SJSA1 (cell line): ENCODE data around the gene KIAA1586. TPM values are rescaled to one million over a fixed set of nuclear protein-coding genes. Genes with fewer than 3 reads are reported as not detected.
"Not testable (repeated sequence)": the region's sequence is repeated elsewhere in the genome, so short reads cannot be mapped to it uniquely, and the experiment has no call there.

Experiments
- DNase-seq, 2 experiments: peaks; one replicate each; pipeline ENCODE4 v3.0.0-alpha.2; 2015 to 2020; ENCODE audit warnings: low spot score in 2 of 2, low read depth in 1 of 2
- H3K27ac ChIP-seq: fragments of 250-450 bp; sonication (Bioruptor Pico); 2 replicates; pipeline ENCODE4 v1.5.1; 2020; ENCODE audit warnings: mild to moderate bottlenecking, moderate library complexity
- H3K27me3 ChIP-seq: fragments of 250-450 bp; sonication (Bioruptor Pico); replicated peaks from 2 replicates; pipeline ENCODE4 v1.5.1; 2020; ENCODE audit warnings: mild to moderate bottlenecking, moderate library complexity
- H3K36me3 ChIP-seq: fragments of 250-450 bp; sonication (Bioruptor Pico); 2 replicates; pipeline ENCODE4 v1.5.1; 2020; ENCODE audit warnings: mild to moderate bottlenecking
- H3K4me1 ChIP-seq: fragments of 250-450 bp; sonication (Bioruptor Pico); replicated peaks from 2 replicates; pipeline ENCODE4 v1.6.1; 2021; ENCODE audit warnings: mild to moderate bottlenecking
- H3K4me3 ChIP-seq: fragments of 250-450 bp; sonication (Bioruptor Pico); 2 replicates; pipeline ENCODE4 v1.5.1; 2020; ENCODE audit warnings: mild to moderate bottlenecking
- H3K9me3 ChIP-seq: fragments of 250-450 bp; sonication (Bioruptor Pico); replicated peaks from 2 replicates; pipeline ENCODE4 v1.5.1; 2020; ENCODE audit warnings: mild to moderate bottlenecking
- total RNA-seq: library from RNA; depleted of rRNA; stranded (reverse); fragments of >200 nt; shearing (Covaris generic); gene quantifications from 2 replicates; pipeline ENCODE4 v1.2.3, GENCODE V29; 2014

The KIAA1586 gene
- total RNA-seq, 1 experiment from 2014 or later = 22.8 TPM

DNA sequence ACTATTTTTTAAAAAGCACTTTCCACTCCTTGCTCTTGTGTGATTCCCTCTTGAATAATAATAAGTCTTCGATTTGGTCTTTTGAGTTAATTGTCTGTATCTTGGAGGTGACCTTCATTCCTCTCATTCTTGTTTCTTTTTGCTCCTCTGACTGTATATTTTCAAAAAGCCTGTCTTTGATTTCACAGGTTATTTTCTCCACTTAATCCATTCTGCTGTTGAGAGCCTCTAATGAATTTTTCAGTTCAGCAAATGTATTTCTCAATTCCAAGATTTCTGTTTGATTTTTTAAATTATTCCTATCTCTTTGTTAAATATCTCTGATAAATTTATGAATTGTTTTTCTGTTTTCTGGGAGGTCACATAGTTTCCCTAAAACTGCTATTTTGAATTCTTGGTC is 21.7 kb upstream of the KIAA1586 start:
- no peaks in the 10 kb centered on the region for H3K9me3 ChIP-seq
- H3K27ac ChIP-seq = no peak overlapping the region
- no peak for DNase-seq
- H3K4me3 ChIP-seq = no peak overlapping the region
- H3K27me3 ChIP-seq = no peaks in the 10 kb centered on the region
- H3K4me1 ChIP-seq = no peaks in the 10 kb centered on the region
- no peaks in the 10 kb centered on the region for H3K36me3 ChIP-seq

DNA sequence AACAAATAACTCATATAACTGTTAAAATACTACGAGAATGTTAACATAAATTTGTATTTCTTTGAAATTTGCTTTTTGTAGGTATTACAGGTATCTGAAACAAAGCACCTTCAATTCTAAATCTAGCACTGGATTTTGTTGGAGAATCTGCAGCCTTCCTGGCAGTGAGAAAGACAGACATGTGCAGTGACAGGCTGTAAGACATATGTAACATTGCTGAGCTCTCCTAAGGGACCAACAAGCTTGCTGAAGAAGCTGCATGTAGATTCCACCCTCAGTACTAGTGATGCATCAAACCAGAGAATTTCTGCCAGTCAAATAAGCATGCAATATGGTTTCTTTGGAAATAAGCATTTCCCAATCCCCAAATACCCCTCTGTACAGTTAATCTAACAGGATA is 20.5 kb upstream of the KIAA1586 start:
- no peaks in the 10 kb centered on the region for H3K4me1 ChIP-seq
- H3K9me3 ChIP-seq = no peaks in the 10 kb centered on the region
- no peaks in the 10 kb centered on the region for H3K36me3 ChIP-seq
- no peaks in the 10 kb centered on the region for H3K27me3 ChIP-seq
- no peak overlapping the region for H3K27ac ChIP-seq
- DNase-seq = no peak
- H3K4me3 ChIP-seq = no peak overlapping the region

DNA sequence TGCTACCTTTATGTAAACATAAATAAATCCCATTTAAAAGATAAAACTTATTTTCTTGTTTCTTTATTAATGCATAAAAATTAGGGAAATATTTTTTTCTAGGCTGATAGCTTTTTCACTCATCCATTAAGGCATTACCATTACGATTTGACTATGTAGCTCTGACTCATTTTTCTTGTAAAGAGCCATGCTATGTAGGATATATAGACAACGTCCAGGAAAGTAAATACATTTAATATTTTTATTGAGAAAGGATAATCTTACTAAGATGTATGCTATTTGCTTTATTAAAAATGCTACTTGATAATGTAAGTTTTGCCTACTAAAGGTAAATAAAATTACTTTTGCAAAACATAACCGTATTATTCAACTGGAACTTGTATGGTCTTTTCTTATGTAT is 19.2 kb upstream of the KIAA1586 start:
- H3K36me3 ChIP-seq = no peaks in the 10 kb centered on the region
- no peak overlapping the region for H3K4me3 ChIP-seq
- H3K4me1 ChIP-seq = no peaks in the 10 kb centered on the region
- H3K9me3 ChIP-seq = no peaks in the 10 kb centered on the region
- no peak for DNase-seq
- no peaks in the 10 kb centered on the region for H3K27me3 ChIP-seq
- no peak overlapping the region for H3K27ac ChIP-seq

DNA sequence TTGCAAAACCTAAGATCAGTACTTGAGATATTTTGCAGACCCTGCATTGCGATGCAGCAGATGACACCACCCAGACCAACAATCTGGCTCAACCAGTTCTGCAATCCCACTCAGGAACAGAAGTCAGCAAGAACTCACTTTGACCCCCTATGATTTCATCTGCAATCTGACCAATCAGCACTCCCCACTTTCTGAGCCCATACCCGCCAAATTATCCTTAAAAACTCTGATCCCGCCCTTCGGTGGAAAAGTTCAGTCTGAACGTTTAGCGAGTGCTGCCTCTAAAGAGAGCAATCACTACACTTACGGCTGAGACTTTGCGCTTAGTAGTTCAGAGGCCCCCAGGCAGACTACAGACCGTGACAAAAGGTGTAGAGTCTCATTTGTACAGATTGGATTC is 17.3 kb upstream of the KIAA1586 start:
- no peak overlapping the region for H3K27ac ChIP-seq
- DNase-seq = no peak
- no peaks in the 10 kb centered on the region for H3K4me1 ChIP-seq
- no peak overlapping the region for H3K4me3 ChIP-seq
- no peaks in the 10 kb centered on the region for H3K27me3 ChIP-seq
- H3K36me3 ChIP-seq = no peaks in the 10 kb centered on the region
- no peaks in the 10 kb centered on the region for H3K9me3 ChIP-seq

GRCh38 chr6:57033228-57033627 is 13.3 kb upstream of the KIAA1586 start:
- DNase-seq = no peak

GRCh38 chr6:57035549-57035948 is 10.9 kb upstream of the KIAA1586 start:
- Histone ChIP-seq H3K9me3 (no peaks in the 10 kb centered on the region), H3K27ac (no peak overlapping the region), H3K4me1 (no peaks in the 10 kb centered on the region), H3K36me3 (no peaks in the 10 kb centered on the region), H3K27me3 (no peaks in the 10 kb centered on the region), H3K4me3 (no peak overlapping the region)
- no peak for DNase-seq

More at GRCh38 chr6:57033228-57033627, 13.3 kb upstream of the KIAA1586 start:
- Histone ChIP-seq H3K27ac (no peak overlapping the region), H3K4me3 (no peak overlapping the region), H3K9me3 (no peaks in the 10 kb centered on the region), H3K27me3 (no peaks in the 10 kb centered on the region), H3K36me3 (no peaks in the 10 kb centered on the region), H3K4me1 (no peaks in the 10 kb centered on the region)

DNA sequence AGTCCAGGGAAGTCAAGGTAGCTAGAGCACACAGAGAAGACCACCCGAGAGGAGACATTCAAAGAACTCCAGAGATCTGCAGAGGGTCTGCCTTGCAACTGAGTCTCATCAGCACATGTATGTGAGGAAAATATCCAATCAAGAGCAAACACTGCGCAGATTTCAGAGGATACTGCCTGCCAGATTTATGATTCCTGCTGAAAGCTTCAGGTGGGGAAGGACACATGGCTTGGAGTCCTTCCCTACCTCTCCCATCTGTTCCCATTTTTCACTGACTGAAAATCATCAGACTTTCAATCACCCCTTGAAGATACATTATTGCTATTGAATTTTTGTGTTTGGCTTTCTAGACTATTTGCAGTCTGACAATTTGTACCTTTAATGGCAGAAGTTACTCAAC is 7.6 kb upstream of the KIAA1586 start:
- DNase-seq = no peak
- H3K36me3 ChIP-seq = no peaks in the 10 kb centered on the region
- no peaks in the 10 kb centered on the region for H3K9me3 ChIP-seq
- no peak overlapping the region for H3K27ac ChIP-seq
- no peaks in the 10 kb centered on the region for H3K4me1 ChIP-seq
- no peaks in the 10 kb centered on the region for H3K27me3 ChIP-seq
- no peak overlapping the region for H3K4me3 ChIP-seq

DNA sequence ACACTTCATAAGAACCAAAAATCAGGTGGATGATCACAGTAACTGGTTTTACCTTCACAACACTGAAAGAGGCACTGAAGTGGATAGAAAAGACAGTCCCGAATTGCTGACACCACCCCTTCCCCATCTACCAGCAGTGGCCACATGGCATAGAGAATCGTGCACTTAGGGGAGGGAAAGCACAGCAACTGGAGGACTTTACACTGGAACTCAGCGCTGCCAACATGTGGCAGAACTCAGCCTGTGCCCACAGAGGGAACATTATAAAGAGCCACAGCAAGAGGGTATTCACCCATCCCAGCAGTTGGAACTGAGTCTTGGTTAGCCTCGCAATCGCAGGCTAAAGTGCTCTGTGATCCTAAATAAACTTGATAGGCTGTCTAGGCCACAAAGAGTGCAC is 6.5 kb upstream of the KIAA1586 start:
- no peak overlapping the region for H3K4me3 ChIP-seq
- H3K36me3 ChIP-seq = no peaks in the 10 kb centered on the region
- peaks cover under 1% of the 10 kb centered on the region for H3K9me3 ChIP-seq
- no peak for DNase-seq
- no peaks in the 10 kb centered on the region for H3K27me3 ChIP-seq
- H3K4me1 ChIP-seq = no peaks in the 10 kb centered on the region
- H3K27ac ChIP-seq = no peak overlapping the region

GRCh38 chr6:57044061-57044460 is 2.4 kb upstream of the KIAA1586 start:
- H3K27ac ChIP-seq, H3K9me3 ChIP-seq, DNase-seq, H3K4me3 ChIP-seq, H3K27me3 ChIP-seq: not testable (repeated sequence)
- Histone ChIP-seq H3K36me3 (peaks cover 12% of the 10 kb centered on the region), H3K4me1 (peaks cover 10% of the 10 kb centered on the region)

DNA sequence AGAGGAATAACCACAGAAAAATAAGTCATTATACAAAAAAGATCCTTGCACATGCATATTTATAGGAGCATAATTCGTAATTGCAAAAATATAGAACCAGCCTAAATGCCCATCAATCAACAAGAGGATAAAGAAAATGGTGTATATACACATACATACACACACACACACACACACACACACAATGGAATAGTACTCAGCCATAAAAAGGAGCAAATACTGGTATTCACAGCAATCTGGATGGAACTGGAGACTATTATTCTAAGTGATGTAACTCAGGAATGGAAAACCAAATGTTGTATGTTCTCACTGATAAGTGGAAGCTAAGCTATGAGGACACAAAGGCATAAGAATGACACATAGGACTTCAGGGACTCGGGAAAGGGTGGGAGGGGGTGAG is 1.9 kb upstream of the KIAA1586 start:
- Histone ChIP-seq H3K4me3 (no peak overlapping the region), H3K27me3 (no peaks in the 10 kb centered on the region)

DNA sequence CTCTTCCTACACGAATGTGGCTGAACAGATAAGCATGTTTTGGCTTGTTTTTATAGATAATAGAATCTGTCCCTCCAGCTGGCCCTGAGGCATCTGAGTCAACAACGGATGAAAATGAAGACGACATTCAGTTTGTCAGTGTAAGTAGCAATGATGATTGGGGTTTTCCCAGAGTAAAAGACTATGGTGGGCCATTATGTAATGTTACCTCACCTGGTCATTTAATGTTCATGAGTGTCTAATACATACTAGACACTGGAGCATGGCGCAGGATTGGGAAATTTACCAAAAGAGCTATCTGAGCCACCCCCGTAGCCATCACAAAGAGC is 728 bp downstream of the KIAA1586 start:
- not testable (repeated sequence) for DNase-seq, H3K4me3 ChIP-seq, H3K27ac ChIP-seq, H3K27me3 ChIP-seq, H3K9me3 ChIP-seq
- H3K36me3 ChIP-seq = peaks cover 35% of the 10 kb centered on the region
- peaks cover 11% of the 10 kb centered on the region for H3K4me1 ChIP-seq

More for the DNA sequence above, 1.9 kb upstream of the KIAA1586 start:
- Histone ChIP-seq H3K36me3 (peaks cover 15% of the 10 kb centered on the region), H3K9me3 (peaks cover 4% of the 10 kb centered on the region), H3K4me1 (peaks cover 11% of the 10 kb centered on the region), H3K27ac (no peak overlapping the region)
- DNase-seq = no peak

DNA sequence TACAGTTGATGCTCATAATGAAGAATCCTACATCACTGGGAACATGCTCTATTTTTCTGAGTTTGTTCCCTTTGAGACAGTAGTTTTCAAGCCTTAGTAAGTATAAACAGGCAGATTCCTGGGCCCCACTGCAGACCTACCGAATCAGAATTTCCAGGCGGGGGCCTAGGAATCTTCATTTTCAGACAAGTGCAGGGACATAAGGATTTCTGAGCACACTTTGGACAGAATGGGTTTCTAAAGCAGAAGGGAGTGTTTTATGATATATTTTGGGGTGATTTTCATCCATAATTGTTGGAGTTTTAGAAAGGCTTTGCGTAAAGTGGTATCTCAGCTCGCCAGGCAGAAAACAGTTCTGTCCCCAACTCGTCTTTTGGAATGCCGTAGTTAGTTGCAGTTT is 1.4 kb downstream of the KIAA1586 start:
- not testable (repeated sequence) for H3K4me3 ChIP-seq, H3K27me3 ChIP-seq, DNase-seq, H3K9me3 ChIP-seq, H3K27ac ChIP-seq
- Histone ChIP-seq H3K4me1 (peaks cover 11% of the 10 kb centered on the region), H3K36me3 (peaks cover 40% of the 10 kb centered on the region)

DNA sequence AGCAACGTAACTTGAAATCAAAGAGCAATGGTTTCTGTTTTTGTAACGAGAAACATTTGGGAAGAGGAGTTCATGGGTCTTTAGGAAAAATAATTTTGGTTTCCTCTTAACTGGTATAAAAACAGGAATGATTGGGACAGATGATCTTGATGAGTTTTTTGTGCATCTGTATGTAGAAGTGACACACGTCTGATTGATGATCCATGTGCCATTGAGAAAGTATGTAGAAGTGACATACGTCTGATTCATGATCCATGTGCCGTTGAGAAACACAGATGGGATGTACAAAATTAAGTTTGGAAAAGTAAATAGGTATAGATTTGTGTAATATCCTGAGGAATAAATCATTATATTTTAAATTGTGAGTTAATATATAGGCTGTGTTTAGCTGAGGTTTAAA is 2.1 kb downstream of the KIAA1586 start:
- H3K27ac ChIP-seq = no peak overlapping the region
- H3K9me3 ChIP-seq = peaks cover 4% of the 10 kb centered on the region
- no peak for DNase-seq
- H3K4me1 ChIP-seq = peaks cover 11% of the 10 kb centered on the region
- H3K27me3 ChIP-seq = no peaks in the 10 kb centered on the region
- peaks cover 48% of the 10 kb centered on the region for H3K36me3 ChIP-seq
- no peak overlapping the region for H3K4me3 ChIP-seq

DNA sequence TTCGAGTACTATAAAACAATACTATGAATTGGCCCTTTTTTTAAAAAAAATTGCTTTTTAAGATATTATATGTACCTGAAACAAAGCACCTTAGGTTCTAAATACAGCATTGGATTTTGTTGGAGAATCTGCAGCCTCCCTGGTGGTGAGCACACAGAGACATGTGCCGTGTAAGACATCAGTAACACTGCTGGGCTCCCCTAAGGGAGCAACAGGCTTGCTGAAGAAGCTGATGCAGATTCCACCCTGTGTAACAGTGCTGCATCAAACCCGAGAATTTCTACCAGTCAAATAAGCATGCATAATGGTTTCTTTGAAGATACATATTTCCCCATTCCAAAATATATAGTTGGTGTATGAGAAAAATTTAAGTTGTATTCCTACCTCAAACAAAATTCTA is 17.4 kb downstream of the KIAA1586 start:
- H3K4me3 ChIP-seq = no peak overlapping the region
- H3K9me3 ChIP-seq = no peaks in the 10 kb centered on the region
- peaks cover 25% of the 10 kb centered on the region for H3K36me3 ChIP-seq
- no peaks in the 10 kb centered on the region for H3K27me3 ChIP-seq
- DNase-seq = no peak
- H3K27ac ChIP-seq = no peak overlapping the region
- no peaks in the 10 kb centered on the region for H3K4me1 ChIP-seq

- no peaks in the 10 kb centered on the region for H3K27me3 ChIP-seq
- DNase-seq = no peak
- H3K27ac ChIP-seq = no peak overlapping the region
- peaks cover 19% of the 10 kb centered on the region for H3K36me3 ChIP-seq
- H3K4me3 ChIP-seq = no peak overlapping the region
- no peaks in the 10 kb centered on the region for H3K9me3 ChIP-seq
- H3K4me1 ChIP-seq = no peaks in the 10 kb centered on the region
Measured at GRCh38 chr6:57064809-57065208, 18.3 kb downstream of the KIAA1586 start.
